PFSK-1 (cell line): ENCODE data around the gene ZNF652.

Experiments used
- POLR2AphosphoS5 ChIP-seq: IDR thresholded peaks from 2 replicates; pipeline ENCODE4 v1.6.1; 2012; ENCODE audit warnings: low read depth, mild to moderate bottlenecking, control low read depth, low read length, moderate library complexity
- SIN3A ChIP-seq: IDR thresholded peaks from 2 replicates; pipeline ENCODE4 v1.6.1; 2012; ENCODE audit warnings: mild to moderate bottlenecking, low read length, moderate library complexity, borderline replicate concordance; ENCODE audit not compliant: insufficient read depth
- TF ChIP-seq, protein P1 (sequence below), 2 experiments: IDR thresholded peaks; 2 replicates each; pipeline versions ENCODE4 v1.6.1 to v1.8.0; 2011 to 2012; ENCODE audit warnings: low read depth in 2 of 2, low read length in 2 of 2, control low read depth in 1 of 2, inconsistent platforms in 1 of 2, mild to moderate bottlenecking in 1 of 2, moderate library complexity in 1 of 2; ENCODE audit not compliant: insufficient read depth in 1 of 2

DNA sequence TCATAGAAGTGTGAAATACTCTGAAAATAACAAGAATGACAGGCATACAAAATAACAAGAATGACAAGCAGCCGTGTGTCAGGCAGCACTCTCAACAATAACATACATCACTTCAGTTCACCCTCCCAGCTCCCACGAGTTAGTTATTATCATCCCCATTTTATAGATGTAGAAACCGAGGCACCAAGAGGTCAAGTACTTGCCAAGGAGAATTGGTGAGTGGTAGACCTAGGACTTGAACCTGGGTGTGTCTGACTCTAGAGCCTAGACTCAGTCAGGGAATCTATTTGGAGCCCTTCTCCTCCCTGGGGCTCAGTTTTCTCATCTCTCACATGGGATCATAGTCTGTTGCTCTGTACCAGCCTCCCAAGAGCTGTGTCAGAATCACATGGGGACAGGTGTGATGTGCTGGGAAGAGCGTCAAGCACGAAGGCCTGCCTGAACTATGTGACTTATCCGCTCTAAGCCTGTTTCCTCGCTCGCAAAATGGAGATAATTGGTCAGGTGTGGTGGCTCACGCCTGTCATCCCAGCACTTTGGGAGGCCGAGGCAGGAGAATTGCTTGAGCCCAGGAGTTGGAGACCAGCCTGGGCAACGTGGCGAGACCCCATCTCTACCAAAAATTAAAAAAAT, 112.0 kb downstream of the ZNF652 start:
- TF ChIP-seq SIN3A: no peak
- no peak for TF ChIP-seq POLR2AphosphoS5
- TF ChIP-seq, protein P1, sequence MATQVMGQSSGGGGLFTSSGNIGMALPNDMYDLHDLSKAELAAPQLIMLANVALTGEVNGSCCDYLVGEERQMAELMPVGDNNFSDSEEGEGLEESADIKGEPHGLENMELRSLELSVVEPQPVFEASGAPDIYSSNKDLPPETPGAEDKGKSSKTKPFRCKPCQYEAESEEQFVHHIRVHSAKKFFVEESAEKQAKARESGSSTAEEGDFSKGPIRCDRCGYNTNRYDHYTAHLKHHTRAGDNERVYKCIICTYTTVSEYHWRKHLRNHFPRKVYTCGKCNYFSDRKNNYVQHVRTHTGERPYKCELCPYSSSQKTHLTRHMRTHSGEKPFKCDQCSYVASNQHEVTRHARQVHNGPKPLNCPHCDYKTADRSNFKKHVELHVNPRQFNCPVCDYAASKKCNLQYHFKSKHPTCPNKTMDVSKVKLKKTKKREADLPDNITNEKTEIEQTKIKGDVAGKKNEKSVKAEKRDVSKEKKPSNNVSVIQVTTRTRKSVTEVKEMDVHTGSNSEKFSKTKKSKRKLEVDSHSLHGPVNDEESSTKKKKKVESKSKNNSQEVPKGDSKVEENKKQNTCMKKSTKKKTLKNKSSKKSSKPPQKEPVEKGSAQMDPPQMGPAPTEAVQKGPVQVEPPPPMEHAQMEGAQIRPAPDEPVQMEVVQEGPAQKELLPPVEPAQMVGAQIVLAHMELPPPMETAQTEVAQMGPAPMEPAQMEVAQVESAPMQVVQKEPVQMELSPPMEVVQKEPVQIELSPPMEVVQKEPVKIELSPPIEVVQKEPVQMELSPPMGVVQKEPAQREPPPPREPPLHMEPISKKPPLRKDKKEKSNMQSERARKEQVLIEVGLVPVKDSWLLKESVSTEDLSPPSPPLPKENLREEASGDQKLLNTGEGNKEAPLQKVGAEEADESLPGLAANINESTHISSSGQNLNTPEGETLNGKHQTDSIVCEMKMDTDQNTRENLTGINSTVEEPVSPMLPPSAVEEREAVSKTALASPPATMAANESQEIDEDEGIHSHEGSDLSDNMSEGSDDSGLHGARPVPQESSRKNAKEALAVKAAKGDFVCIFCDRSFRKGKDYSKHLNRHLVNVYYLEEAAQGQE (IDR thresholded peaks at IDR 0.05; ENCODE audit: insufficient read depth in 1 of 2, low read depth in 2 of 2, low read length in 2 of 2): no peak
